Measurements from ENCODE around the gene ING5. TPM values are rescaled to one million over a fixed set of nuclear protein-coding genes. Genes with fewer than 3 reads are reported as not detected.

ING5 gene
- total RNA-seq, 1 donor from 2014 or later, result 16.3 TPM

GRCh38 chr2:241775223-241776177 lies 73.7 kb downstream of the ING5 start:
- no peak overlapping the region for H3K27ac Mint-ChIP-seq (ENCODE audit: unreplicated experiment)
- no peak overlapping the region for H3K4me3 Mint-ChIP-seq (ENCODE audit: unreplicated experiment)
- H3K9me3 Mint-ChIP-seq (ENCODE audit: low read depth), result no peaks in the 10 kb centered on the region
- peaks cover 7% of the 10 kb centered on the region for H3K4me1 Mint-ChIP-seq (ENCODE audit: low read depth)
- H3K36me3 Mint-ChIP-seq (ENCODE audit: low read depth), result no peaks in the 10 kb centered on the region
- no peaks in the 10 kb centered on the region for H3K27me3 Mint-ChIP-seq (ENCODE audit: low read depth)
- TF ChIP-seq CTCF (IDR thresholded peaks at IDR 0.05), result no peak
- peak; percentile 85 for DNase-seq (ENCODE audit: low spot score)

GRCh38 chr2:241776336-241777169 lies 74.7 kb downstream of the ING5 start, which contains the start of gene GAL3ST2:
TSS of gene GAL3ST2 (plus strand) at chr2:241776822. CDS start at chr2:241776956, 134 bp downstream.
- Mint-ChIP-seq H3K36me3 (ENCODE audit: low read depth) (peaks cover 2% of the 10 kb centered on the region), H3K27me3 (ENCODE audit: low read depth) (no peaks in the 10 kb centered on the region), H3K4me1 (ENCODE audit: low read depth) (peaks cover 7% of the 10 kb centered on the region), H3K4me3 (ENCODE audit: unreplicated experiment) (no peak within 1 kb of the TSS), H3K27ac (ENCODE audit: unreplicated experiment) (no peak within 1 kb of the TSS), H3K9me3 (ENCODE audit: low read depth) (peaks cover 3% of the 10 kb centered on the region)
- peak; percentile 84 for DNase-seq (ENCODE audit: low spot score)
- TF ChIP-seq CTCF (IDR thresholded peaks at IDR 0.05), result no peak

- Mint-ChIP-seq H3K4me3 (ENCODE audit: unreplicated experiment) (no peak overlapping the region), H3K27me3 (ENCODE audit: low read depth) (no peaks in the 10 kb centered on the region), H3K4me1 (ENCODE audit: low read depth) (peaks cover 7% of the 10 kb centered on the region), H3K27ac (ENCODE audit: unreplicated experiment) (no peak overlapping the region), H3K36me3 (ENCODE audit: low read depth) (peaks cover 2% of the 10 kb centered on the region), H3K9me3 (ENCODE audit: low read depth) (peaks cover 3% of the 10 kb centered on the region)
- peak; percentile 82 for DNase-seq (ENCODE audit: low spot score)
- TF ChIP-seq CTCF (IDR thresholded peaks at IDR 0.05), result no peak
These were observed 75.4 kb downstream of the ING5 start for GRCh38 chr2:241777170-241777685.

DNA sequence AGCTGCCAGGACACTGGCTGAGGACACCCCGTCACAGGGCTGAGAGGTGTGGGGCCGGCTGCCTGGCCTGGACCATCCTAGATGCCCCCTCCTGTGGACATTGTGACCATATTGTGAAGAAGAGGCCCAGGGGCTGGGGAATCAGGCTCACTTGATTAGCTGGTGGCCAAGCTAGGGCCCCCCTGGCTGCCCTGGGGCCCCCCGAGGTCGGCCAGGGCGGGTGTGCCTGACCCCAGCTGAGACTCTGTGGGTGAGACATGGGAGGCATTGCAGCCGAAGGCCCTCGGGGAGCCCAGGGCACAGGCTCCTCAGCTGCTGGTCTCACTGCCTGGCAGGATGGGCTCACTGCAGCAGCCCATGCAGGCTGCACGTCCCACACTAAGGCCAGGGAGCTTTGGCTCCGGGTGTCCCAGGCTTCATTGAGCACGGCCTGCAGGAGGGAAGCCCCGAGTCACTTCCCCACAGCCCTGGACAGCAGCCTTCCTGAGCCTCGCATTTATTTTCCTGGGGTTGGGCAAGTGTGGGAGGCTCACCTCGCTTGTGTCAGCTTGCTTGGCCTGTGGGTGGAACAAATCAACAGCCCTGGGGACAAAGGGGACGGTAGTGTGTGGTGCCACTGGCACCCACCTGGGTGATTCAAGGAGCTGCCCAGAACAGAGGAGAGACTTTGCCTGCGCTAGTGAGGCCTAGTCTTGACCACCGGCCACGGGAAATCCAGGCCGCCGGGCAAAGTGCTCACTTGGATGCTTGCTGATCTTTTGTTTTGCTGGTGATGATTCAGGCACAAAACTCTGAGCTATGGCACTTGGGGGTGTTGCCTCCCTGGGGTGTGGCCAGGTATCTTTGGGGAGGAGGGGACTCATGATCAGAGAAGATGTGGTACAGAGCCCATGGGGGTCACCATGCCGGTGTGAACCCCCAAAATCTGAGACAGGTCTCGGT lies 76.1 kb downstream of the ING5 start:
- peaks cover 7% of the 10 kb centered on the region for H3K4me1 Mint-ChIP-seq (ENCODE audit: low read depth)
- H3K27me3 Mint-ChIP-seq (ENCODE audit: low read depth), result no peaks in the 10 kb centered on the region
- TF ChIP-seq CTCF (IDR thresholded peaks at IDR 0.05), result no peak
- no peak overlapping the region for H3K27ac Mint-ChIP-seq (ENCODE audit: unreplicated experiment)
- peaks cover 2% of the 10 kb centered on the region for H3K36me3 Mint-ChIP-seq (ENCODE audit: low read depth)
- no peak overlapping the region for H3K4me3 Mint-ChIP-seq (ENCODE audit: unreplicated experiment)
- peaks cover 3% of the 10 kb centered on the region for H3K9me3 Mint-ChIP-seq (ENCODE audit: low read depth)
- DNase-seq (ENCODE audit: low spot score), result peak; percentile 72

Other genes starting within 250 kb of the ING5 start
- 158 to 174 TPM (median 169 TPM) in 3 replicates for gene STK25, start 193.5 kb upstream of the ING5 start, total RNA-seq
- 28.5 to 46.8 TPM (median 44.6 TPM) in 3 replicates for gene BOK, start 143.3 kb upstream of the ING5 start, total RNA-seq
- 40.9 to 42.4 TPM (median 41.4 TPM) in 3 replicates for gene THAP4, start 64.9 kb upstream of the ING5 start, total RNA-seq
- 53.1 to 64.0 TPM (median 57.2 TPM) in 3 replicates for gene ATG4B, start 64.3 kb upstream of the ING5 start, total RNA-seq
- 22.7 to 32.7 TPM (median 23.1 TPM) in 3 replicates for gene DTYMK, start 15.2 kb upstream of the ING5 start, total RNA-seq
- 14.5 to 26.3 TPM (median 16.6 TPM) in 3 replicates for gene D2HGDH, start 32.6 kb downstream of the ING5 start, total RNA-seq
- gene GAL3ST2, start 74.8 kb downstream of the ING5 start, total RNA-seq, result 0.52 to 1.3 TPM in 2 of 3 replicates, not detected in the other
- 0.42 to 1.3 TPM (median 0.85 TPM) in 3 replicates for gene NEU4, start 107.2 kb downstream of the ING5 start, total RNA-seq
- gene PDCD1, start 156.9 kb downstream of the ING5 start, total RNA-seq, result not detected in 3 replicates
- not detected in 3 replicates for gene RTP5, start 167.7 kb downstream of the ING5 start, total RNA-seq

Data from chondrocyte (in vitro differentiated cells).